ENCODE data around the gene PRUNE2.

PRUNE2 gene

DNA sequence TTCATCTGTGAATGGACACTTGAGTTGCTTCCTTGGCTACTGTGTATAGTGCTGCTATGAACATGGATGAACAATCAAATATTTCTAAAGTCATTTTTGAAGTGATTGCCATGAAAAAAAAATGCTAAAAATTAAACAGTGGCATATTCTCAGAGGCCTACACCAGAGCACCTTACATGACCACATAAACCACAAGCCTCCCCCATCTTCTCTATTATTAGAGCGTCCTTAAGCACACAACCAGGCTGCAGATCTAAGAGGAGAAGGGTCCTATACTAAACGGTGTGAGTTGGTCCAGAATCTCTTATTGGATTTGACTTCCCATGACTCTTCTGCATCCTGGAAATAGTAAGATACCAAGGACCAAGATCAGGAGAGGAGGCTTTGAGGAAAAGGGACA is 107.4 kb downstream of the PRUNE2 start:
- TF ChIP-seq, protein P1, sequence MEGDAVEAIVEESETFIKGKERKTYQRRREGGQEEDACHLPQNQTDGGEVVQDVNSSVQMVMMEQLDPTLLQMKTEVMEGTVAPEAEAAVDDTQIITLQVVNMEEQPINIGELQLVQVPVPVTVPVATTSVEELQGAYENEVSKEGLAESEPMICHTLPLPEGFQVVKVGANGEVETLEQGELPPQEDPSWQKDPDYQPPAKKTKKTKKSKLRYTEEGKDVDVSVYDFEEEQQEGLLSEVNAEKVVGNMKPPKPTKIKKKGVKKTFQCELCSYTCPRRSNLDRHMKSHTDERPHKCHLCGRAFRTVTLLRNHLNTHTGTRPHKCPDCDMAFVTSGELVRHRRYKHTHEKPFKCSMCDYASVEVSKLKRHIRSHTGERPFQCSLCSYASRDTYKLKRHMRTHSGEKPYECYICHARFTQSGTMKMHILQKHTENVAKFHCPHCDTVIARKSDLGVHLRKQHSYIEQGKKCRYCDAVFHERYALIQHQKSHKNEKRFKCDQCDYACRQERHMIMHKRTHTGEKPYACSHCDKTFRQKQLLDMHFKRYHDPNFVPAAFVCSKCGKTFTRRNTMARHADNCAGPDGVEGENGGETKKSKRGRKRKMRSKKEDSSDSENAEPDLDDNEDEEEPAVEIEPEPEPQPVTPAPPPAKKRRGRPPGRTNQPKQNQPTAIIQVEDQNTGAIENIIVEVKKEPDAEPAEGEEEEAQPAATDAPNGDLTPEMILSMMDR (IDR thresholded peaks at IDR 0.05; ENCODE audit: low read depth, low read length) = no peak
- no peak overlapping the region for H3K4me3 ChIP-seq (replicated peaks in 1 of 2; ENCODE audit: low read depth in 2 of 2, low read length in 2 of 2)
- no peak for DNase-seq (ENCODE audit: low read depth in 2 of 2)

- TF ChIP-seq, protein P1 (IDR thresholded peaks at IDR 0.05; ENCODE audit: low read depth, low read length) = no peak
- no peak for DNase-seq (ENCODE audit: low read depth in 2 of 2)
- no peak overlapping the region for H3K4me3 ChIP-seq (replicated peaks in 1 of 2; ENCODE audit: low read depth in 2 of 2, low read length in 2 of 2)
Measured at GRCh38 chr9:76796296-76796695, 109.6 kb downstream of the PRUNE2 start.

DNA sequence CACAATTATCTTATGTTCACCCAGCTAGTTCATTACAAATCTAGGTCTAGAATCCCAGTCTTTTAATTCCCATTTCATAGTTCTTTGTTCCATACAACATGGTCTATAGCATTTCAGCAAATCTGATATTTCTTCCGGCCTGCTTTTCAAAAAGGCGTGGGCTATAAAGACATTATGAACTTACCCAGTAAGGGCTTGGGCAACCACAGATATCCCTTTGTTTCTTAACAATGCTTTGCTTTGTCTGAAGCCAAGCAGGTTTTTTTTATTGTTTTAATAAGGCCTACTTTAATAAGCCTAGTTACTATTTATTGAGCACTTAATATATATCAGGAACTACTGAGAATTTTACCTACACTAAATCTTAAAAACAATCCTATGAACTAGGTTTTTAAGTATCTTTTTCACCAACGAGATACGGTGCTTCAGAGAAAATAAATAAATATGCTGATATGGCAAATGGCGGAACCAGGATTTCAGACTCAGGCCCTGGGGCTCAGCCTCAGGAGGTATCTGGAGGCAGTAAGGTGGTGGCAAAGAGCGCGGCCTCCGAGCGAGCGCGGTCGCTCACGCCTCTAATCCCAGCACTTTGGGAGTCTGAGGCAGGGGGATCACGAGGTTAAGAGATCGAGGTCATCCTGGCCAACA is 112.0 kb downstream of the PRUNE2 start:
- no peak for DNase-seq (ENCODE audit: low read depth in 2 of 2)
- TF ChIP-seq, protein P1 (IDR thresholded peaks at IDR 0.05; ENCODE audit: low read depth, low read length) = no peak
- no peak overlapping the region for H3K4me3 ChIP-seq (replicated peaks in 1 of 2; ENCODE audit: low read depth in 2 of 2, low read length in 2 of 2)

GRCh38 chr9:76789840-76790239 is 116.1 kb downstream of the PRUNE2 start:
- DNase-seq (ENCODE audit: low read depth in 2 of 2) = no peak
- TF ChIP-seq, protein P1 (IDR thresholded peaks at IDR 0.05; ENCODE audit: low read depth, low read length) = no peak
- H3K4me3 ChIP-seq (replicated peaks in 1 of 2; ENCODE audit: low read depth in 2 of 2, low read length in 2 of 2) = no peak overlapping the region

GRCh38 chr9:76787677-76788076 is 118.2 kb downstream of the PRUNE2 start:
- TF ChIP-seq, protein P1 (IDR thresholded peaks at IDR 0.05; ENCODE audit: low read depth, low read length) = no peak
- no peak for DNase-seq (ENCODE audit: low read depth in 2 of 2)
- no peak overlapping the region for H3K4me3 ChIP-seq (replicated peaks in 1 of 2; ENCODE audit: low read depth in 2 of 2, low read length in 2 of 2)

- TF ChIP-seq, protein P1 (IDR thresholded peaks at IDR 0.05; ENCODE audit: low read depth, low read length) = no peak
- DNase-seq (ENCODE audit: low read depth in 2 of 2) = no peak
- H3K4me3 ChIP-seq (replicated peaks in 1 of 2; ENCODE audit: low read depth in 2 of 2, low read length in 2 of 2) = no peak overlapping the region
Measured at GRCh38 chr9:76785501-76785900, 120.4 kb downstream of the PRUNE2 start.

DNA sequence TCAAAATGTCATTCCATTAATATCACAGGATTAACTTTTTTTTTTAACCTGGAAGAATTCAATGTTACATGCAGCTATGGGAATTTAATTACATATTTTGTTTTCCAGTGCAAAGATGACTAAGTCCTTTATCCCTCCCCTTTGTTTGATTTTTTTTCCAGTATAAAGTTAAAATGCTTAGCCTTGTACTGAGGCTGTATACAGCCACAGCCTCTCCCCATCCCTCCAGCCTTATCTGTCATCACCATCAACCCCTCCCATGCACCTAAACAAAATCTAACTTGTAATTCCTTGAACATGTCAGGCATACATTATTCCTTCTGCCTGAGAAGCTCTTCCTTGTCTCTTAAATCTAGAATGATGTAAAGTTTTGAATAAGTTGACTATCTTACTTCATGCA is 121.0 kb downstream of the PRUNE2 start:
- TF ChIP-seq, protein P1 (IDR thresholded peaks at IDR 0.05; ENCODE audit: low read depth, low read length) = no peak
- H3K4me3 ChIP-seq (replicated peaks in 1 of 2; ENCODE audit: low read depth in 2 of 2, low read length in 2 of 2) = no peak overlapping the region
- no peak for DNase-seq (ENCODE audit: low read depth in 2 of 2)

Data from cardiac fibroblast (primary cell).